Right atrium auricular region (tissue), 2 donors: ENCODE results near the gene CD34. TPM values are rescaled to one million over a fixed set of nuclear protein-coding genes. Genes with fewer than 3 reads are reported as not detected.

ENCODE experiments used
- DNase-seq: peaks from one replicate; pipeline ENCODE4 v3.0.0-alpha.2; 2019; ENCODE audit warnings: low spot score
- H3K27ac ChIP-seq, 2 donors: fragments of 200-600 bp; sonication (generic); 1 replicate in 1 of 2; 2 replicates in 1 of 2; pipeline ENCODE4 v1.5.1; 2016 to 2019
- H3K27me3 ChIP-seq, 2 donors: fragments of 200-600 bp; sonication (generic); one replicate each; pipeline versions ENCODE4 v1.5.1 to v1.6.0; 2017 to 2019
- H3K36me3 ChIP-seq: fragments of 200-600 bp; sonication (generic); one replicate; pipeline ENCODE4 v1.5.1; 2016
- H3K4me1 ChIP-seq, 2 donors: fragments of 200-600 bp; sonication (generic); one replicate each; pipeline versions ENCODE4 v1.5.1 to v1.6.0; 2017 to 2019
- H3K4me3 ChIP-seq, 2 donors: fragments of 200-600 bp; sonication (generic); 1 replicate in 1 of 2; 2 replicates in 1 of 2; pipeline ENCODE4 v1.5.1; 2017 to 2019; ENCODE audit warnings: mild to moderate bottlenecking in 1 of 2, moderate library complexity in 1 of 2
- H3K9me3 ChIP-seq, 2 donors: fragments of 200-600 bp; sonication (generic); one replicate each; pipeline ENCODE4 v1.5.1; 2019
- total RNA-seq, 2 donors: library from RNA; depleted of rRNA; stranded (reverse); fragments of >200 nt; gene quantifications; one replicate each; pipeline ENCODE4 v1.1.0, GENCODE V29; 2016
- TF ChIP-seq, protein P1 (sequence below), 2 donors: fragments of 200-600 bp; sonication (generic); IDR thresholded peaks; one replicate each; pipeline ENCODE4 v1.5.1; 2019; ENCODE audit warnings: antibody characterized with exemption in 2 of 2

CD34 gene, protein sequence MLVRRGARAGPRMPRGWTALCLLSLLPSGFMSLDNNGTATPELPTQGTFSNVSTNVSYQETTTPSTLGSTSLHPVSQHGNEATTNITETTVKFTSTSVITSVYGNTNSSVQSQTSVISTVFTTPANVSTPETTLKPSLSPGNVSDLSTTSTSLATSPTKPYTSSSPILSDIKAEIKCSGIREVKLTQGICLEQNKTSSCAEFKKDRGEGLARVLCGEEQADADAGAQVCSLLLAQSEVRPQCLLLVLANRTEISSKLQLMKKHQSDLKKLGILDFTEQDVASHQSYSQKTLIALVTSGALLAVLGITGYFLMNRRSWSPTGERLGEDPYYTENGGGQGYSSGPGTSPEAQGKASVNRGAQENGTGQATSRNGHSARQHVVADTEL
- 10 to 100 TPM; 76.7 to 76.8 TPM for total RNA-seq

DNA sequence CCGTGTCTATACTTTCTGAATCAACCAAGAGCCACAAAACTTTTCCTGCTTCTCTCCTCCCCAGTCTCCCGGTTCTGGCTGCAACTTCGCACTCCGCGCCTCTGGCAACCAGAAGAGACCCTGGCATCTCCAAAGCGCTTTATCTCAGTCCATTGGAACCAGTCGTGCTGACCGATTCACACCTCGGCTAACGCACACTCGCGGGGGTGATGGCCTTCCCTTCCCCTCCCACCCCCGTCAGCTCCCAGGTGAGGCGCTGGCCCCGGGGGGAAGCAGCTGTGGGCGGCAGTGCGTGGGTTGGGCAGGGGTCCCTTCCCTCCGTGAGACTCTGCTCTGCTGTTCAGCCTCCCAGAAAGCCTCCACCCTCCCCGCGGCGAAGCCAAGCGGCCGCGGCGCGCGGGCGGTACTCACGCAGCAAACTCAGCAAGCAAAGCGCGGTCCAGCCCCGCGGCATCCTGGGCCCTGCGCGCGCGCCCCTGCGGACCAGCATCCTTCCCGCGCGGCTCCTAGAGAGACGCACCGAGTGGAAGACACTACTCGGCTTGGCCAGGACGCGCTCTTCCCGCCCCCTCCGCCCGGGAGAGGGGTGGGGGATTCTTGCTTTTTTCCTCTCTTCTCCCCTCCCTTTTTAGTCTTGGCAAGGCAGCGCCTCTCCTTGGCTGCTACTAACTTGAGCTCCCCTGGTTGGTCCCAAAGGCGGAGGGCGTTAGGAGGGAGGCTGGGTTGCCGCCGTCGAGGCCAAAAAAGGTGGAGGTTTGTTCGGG is at the start of gene CD34:
CD34 (minus strand) TSS at position 535 of the 764 bp plus-strand sequence; CDS start at position 490, 45 bp downstream.
- peak; percentile 86 for DNase-seq
- TF ChIP-seq, protein P1, sequence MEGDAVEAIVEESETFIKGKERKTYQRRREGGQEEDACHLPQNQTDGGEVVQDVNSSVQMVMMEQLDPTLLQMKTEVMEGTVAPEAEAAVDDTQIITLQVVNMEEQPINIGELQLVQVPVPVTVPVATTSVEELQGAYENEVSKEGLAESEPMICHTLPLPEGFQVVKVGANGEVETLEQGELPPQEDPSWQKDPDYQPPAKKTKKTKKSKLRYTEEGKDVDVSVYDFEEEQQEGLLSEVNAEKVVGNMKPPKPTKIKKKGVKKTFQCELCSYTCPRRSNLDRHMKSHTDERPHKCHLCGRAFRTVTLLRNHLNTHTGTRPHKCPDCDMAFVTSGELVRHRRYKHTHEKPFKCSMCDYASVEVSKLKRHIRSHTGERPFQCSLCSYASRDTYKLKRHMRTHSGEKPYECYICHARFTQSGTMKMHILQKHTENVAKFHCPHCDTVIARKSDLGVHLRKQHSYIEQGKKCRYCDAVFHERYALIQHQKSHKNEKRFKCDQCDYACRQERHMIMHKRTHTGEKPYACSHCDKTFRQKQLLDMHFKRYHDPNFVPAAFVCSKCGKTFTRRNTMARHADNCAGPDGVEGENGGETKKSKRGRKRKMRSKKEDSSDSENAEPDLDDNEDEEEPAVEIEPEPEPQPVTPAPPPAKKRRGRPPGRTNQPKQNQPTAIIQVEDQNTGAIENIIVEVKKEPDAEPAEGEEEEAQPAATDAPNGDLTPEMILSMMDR (IDR thresholded peaks at IDR 0.05), result no peak
- peak within 1 kb of the TSS; percentile 84 to 92 for H3K27ac ChIP-seq
- H3K36me3 ChIP-seq, result no peaks in the 10 kb centered on the region
- no peaks in the 10 kb centered on the region for H3K27me3 ChIP-seq
- H3K4me3 ChIP-seq, result peak within 1 kb of the TSS; percentile 69 to 70
- H3K4me1 ChIP-seq, result peaks cover 0 to 60% of the 10 kb centered on the region in 2 donors
- no peaks in the 10 kb centered on the region for H3K9me3 ChIP-seq

DNA sequence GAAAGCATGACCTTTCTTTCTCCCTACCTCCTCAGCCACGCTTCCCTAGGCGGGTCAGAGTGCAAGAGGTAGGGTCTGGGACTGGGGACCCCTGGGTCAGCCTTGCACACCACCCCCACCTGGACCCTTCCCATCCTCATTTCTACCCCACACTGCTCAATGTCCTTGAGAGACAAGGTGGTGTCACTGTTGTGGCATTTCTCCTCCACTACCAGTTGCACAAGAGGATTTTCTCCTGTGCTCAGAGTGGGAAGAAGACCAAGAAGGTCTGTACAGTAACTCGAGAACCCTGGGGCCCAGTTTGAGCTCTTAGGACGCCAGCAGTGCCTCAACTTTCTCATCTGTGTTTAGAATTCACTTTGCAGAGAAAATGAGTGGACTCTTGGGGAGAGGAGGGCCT is 49.4 kb upstream of the CD34 start:
- DNase-seq, result no peak
- no peak overlapping the region for H3K4me3 ChIP-seq
- no peaks in the 10 kb centered on the region for H3K9me3 ChIP-seq
- TF ChIP-seq, protein P1 (IDR thresholded peaks at IDR 0.05), result no peak
- H3K36me3 ChIP-seq, result no peaks in the 10 kb centered on the region
- peaks cover 0 to 72% of the 10 kb centered on the region in 2 donors for H3K4me1 ChIP-seq
- H3K27ac ChIP-seq, result peak overlapping the region; percentile 92 to 96
- H3K27me3 ChIP-seq, result no peaks in the 10 kb centered on the region

DNA sequence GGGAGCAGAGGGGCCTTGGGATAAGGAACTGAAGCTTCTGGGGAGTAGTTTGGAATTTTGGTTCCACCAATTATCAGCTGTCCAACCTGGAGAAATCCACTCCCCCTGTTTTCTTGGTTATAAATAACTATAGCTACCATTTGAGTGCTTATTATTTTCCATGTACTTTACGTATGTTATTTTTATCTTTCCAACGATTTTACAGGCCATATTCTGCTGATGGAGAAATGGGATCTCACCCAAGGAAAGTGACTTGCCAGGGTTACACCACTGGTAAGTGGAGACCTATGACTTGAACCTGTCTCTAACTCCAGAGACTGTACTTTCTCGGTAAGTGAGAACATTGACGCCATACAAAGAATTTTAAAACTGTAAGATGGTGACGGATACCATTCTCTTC is 49.0 kb upstream of the CD34 start:
- H3K36me3 ChIP-seq, result no peaks in the 10 kb centered on the region
- peak overlapping the region; percentile 36 to 57 for H3K4me3 ChIP-seq
- H3K27me3 ChIP-seq, result no peaks in the 10 kb centered on the region
- DNase-seq, result no peak
- TF ChIP-seq, protein P1 (IDR thresholded peaks at IDR 0.05), result no peak
- no peaks in the 10 kb centered on the region for H3K9me3 ChIP-seq
- peaks cover 0 to 72% of the 10 kb centered on the region in 2 donors for H3K4me1 ChIP-seq
- H3K27ac ChIP-seq, result peak overlapping the region; percentile 92 to 96

DNA sequence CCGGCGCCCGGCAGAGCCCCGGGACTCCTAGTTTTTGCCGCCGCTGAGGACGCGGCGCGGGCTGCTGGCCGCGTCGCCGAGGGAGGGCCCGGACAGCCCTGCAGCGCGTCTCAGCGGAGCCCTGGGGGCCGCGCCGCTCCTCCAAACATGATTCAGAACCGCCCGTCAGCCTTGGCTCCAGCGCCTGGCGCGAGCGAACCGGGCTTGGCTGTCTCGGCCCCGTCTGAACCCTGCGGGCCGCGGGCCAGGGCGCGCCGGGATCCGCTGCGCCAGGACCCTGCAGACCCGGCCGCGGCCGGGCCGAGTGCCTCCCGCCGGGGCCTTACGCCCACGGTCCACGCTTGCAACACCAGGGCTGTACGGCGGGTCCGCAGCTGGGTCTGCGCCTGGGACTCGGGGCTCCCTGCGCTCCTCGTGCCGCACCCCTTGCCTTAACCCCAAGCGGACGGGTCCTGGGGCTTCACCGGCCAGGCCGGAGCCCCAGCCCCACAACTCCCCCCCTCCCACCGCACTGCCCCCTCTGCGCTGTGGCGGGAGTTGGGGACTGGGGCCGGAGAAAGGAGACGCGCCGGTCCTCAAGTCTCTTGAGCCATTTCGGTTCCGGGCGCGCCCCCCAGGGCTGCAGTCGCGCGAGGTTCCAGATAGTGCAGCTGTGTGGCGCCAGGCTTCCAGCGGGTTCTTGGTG is 48.4 kb upstream of the CD34 start:
- peak overlapping the region; percentile 36 to 57 for H3K4me3 ChIP-seq
- no peaks in the 10 kb centered on the region for H3K36me3 ChIP-seq
- H3K27me3 ChIP-seq, result no peaks in the 10 kb centered on the region
- peaks cover 0 to 65% of the 10 kb centered on the region in 2 donors for H3K4me1 ChIP-seq
- no peaks in the 10 kb centered on the region for H3K9me3 ChIP-seq
- peak; percentile 89 for DNase-seq
- TF ChIP-seq, protein P1 (IDR thresholded peaks at IDR 0.05), result peak in 1 of 2 donors; percentile 18
- peak overlapping the region; percentile 92 to 96 for H3K27ac ChIP-seq

DNA sequence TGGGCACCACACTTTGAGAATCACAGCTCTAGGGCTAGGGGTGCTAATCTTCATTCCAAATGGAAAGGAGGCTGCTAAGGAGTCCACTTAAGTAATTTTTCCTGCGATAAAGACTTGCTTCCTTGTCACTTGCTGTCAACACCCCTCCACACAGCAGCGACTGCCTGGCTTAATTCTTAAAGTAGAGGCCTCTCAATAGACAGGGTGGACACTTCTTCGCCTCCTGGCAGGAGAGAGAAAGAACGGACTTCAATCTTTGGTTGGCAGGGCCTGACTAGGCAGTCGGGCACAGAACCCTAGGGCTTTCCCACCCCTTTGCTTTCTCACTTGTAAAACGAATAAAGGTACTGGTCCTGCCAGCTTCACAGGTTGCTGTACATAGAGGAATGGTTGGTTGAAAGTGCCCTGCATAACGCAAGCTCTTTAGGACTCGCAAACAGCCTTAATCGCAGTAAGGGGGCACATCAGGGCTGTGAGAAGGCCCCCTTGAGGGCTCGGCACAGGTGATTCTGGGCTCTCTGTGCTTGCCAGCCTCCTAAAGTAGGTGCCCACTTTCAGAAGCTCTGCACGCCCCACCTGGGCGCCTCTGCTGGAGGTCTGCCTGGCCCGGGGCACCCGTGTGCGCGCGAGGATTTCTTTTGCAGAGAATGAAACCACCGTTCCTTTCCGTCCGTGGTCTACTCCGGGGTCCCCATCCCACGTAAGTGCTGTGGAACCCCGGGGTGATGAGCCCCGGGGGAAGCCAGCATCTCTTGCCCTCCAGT is 47.6 kb upstream of the CD34 start:
- no peak for DNase-seq
- Histone ChIP-seq H3K36me3 (no peaks in the 10 kb centered on the region), H3K9me3 (no peaks in the 10 kb centered on the region), H3K4me3 (peak overlapping the region; percentile 36 to 57), H3K27ac (peak overlapping the region; percentile 92 to 96), H3K27me3 (no peaks in the 10 kb centered on the region), H3K4me1 (peaks cover 0 to 60% of the 10 kb centered on the region in 2 donors)
- TF ChIP-seq, protein P1 (IDR thresholded peaks at IDR 0.05), result peak in 1 of 2 donors; percentile 21
